H1 (cell line): ENCODE data around the gene SND1. TPM values are rescaled to one million over a fixed set of nuclear protein-coding genes. Genes with fewer than 3 reads are reported as not detected.

Experiments
- CTCF ChIA-PET: fragments of 300-600 bp; sonication (Branson Sonifier 250); formaldehyde crosslinking; loops from one replicate; lab custom pipeline; 2021; ENCODE audit not compliant: partially characterized antibody; lab: Charles Lee
- POLR2A ChIA-PET: fragments of 300-600 bp; sonication (Branson Sonifier 250); formaldehyde crosslinking; loops from one replicate; lab custom pipeline; 2021; ENCODE audit warnings: inconsistent platforms; ENCODE audit not compliant: partially characterized antibody; lab: Charles Lee
- DNase-seq, 2 experiments: peaks; one replicate each; pipeline versions ENCODE4 v3.0.0 to v3.0.0-alpha.2; 2010 to 2022; ENCODE audit warnings: low spot score in 2 of 2, low read depth in 1 of 2, mixed read lengths in 1 of 2
- FAIRE-seq: peaks from 2 replicates; lab custom pipeline; 2011; peaks lifted over from hg19 to GRCh38; lab: Jason Lieb, UNC
- H2AFZ ChIP-seq: 2 replicates; pipeline ENCODE4 v1.8.1; 2012; ENCODE audit warnings: low read length, inconsistent platforms
- H2AK5ac ChIP-seq: 2 replicates; pipeline ENCODE4 v1.6.1; 2013; ENCODE audit warnings: low read depth, low read length
- H2BK120ac ChIP-seq: replicated peaks from 2 replicates; pipeline ENCODE3; 2013; ENCODE audit warnings: low read depth, low read length, inconsistent platforms
- H2BK12ac ChIP-seq: 2 replicates; pipeline ENCODE4 v1.6.1; 2013; ENCODE audit warnings: low read depth, low read length
- H2BK15ac ChIP-seq: 2 replicates; pipeline ENCODE4 v1.6.1; 2013; ENCODE audit warnings: low read length
- H2BK20ac ChIP-seq: 2 replicates; pipeline ENCODE4 v1.6.1; 2013; ENCODE audit warnings: low read length
- H2BK5ac ChIP-seq: 2 replicates; pipeline ENCODE4 v1.6.1; 2013; ENCODE audit warnings: low read depth, low read length
- H3K14ac ChIP-seq: 2 replicates; pipeline ENCODE4 v1.6.1; 2013; ENCODE audit warnings: inconsistent platforms; ENCODE audit not compliant: insufficient read length
- H3K18ac ChIP-seq: 2 replicates; pipeline ENCODE4 v1.6.1; 2013; ENCODE audit warnings: low read length; ENCODE audit errors: extremely low read depth
- H3K23ac ChIP-seq: 2 replicates; pipeline ENCODE4 v1.6.1; 2013; ENCODE audit warnings: inconsistent platforms; ENCODE audit not compliant: insufficient read length
- H3K23me2 ChIP-seq: 2 replicates; pipeline ENCODE4 v1.6.1; 2013; ENCODE audit warnings: low read depth, low read length
- H3K27ac ChIP-seq: 2 replicates; pipeline ENCODE4 v1.6.1; 2011; ENCODE audit warnings: low read depth, low read length, inconsistent platforms
- H3K27me3 ChIP-seq, 4 experiments: replicated peaks in 1 of 4; 1 replicate in 1 of 4; 2 replicates in 3 of 4; pipeline versions ENCODE4 v1.6.1 to v1.8.1; 2011 to 2013; ENCODE audit warnings: low read length in 3 of 4, mild to moderate bottlenecking in 3 of 4, inconsistent platforms in 2 of 4, mixed read lengths in 2 of 4, moderate library complexity in 1 of 4; ENCODE audit not compliant: control insufficient read depth in 3 of 4, insufficient read depth in 3 of 4; ENCODE audit errors: extremely low read depth in 1 of 4
- H3K36me3 ChIP-seq, 4 experiments: 2 replicates each; pipeline versions ENCODE4 v1.6.1 to v1.8.1; 2011 to 2013; ENCODE audit warnings: mild to moderate bottlenecking in 4 of 4, low read length in 3 of 4, moderate library complexity in 2 of 4, control low read depth in 1 of 4, inconsistent platforms in 1 of 4; ENCODE audit not compliant: insufficient read depth in 4 of 4, control insufficient read depth in 2 of 4
- H3K4ac ChIP-seq: replicated peaks from 2 replicates; pipeline ENCODE3; 2013; ENCODE audit warnings: low read length, low read depth, mixed read lengths, inconsistent platforms; ENCODE audit not compliant: insufficient read length
- H3K4me1 ChIP-seq, 4 experiments: replicated peaks in 1 of 4; 1 replicate in 1 of 4; 2 replicates in 3 of 4; pipeline versions ENCODE4 v1.6.1 to v1.8.1; 2011 to 2013; ENCODE audit warnings: low read length in 3 of 4, inconsistent platforms in 2 of 4, mixed read lengths in 1 of 4; ENCODE audit not compliant: insufficient read depth in 4 of 4, control insufficient read depth in 3 of 4
- H3K4me2 ChIP-seq, 2 experiments: 2 replicates each; pipeline versions ENCODE4 v1.6.1 to v1.8.1; 2011 to 2013; ENCODE audit warnings: low read depth in 2 of 2, low read length in 2 of 2, control low read depth in 1 of 2, inconsistent platforms in 1 of 2, mild to moderate bottlenecking in 1 of 2; ENCODE audit not compliant: insufficient read depth in 1 of 2
- H3K4me3 ChIP-seq, 4 experiments: fragments of 200-600, 300-600 bp in 1 of 4; sonication (generic), shearing (Covaris generic), sonication (Bioruptor Twin) in 1 of 4; 2 replicates each; pipeline versions ENCODE4 v1.5.1 to v1.8.1; 2011 to 2016; ENCODE audit warnings: low read length in 4 of 4, low read depth in 3 of 4, control low read depth in 2 of 4, inconsistent platforms in 2 of 4, mild to moderate bottlenecking in 2 of 4, mixed read lengths in 1 of 4, moderate library complexity in 1 of 4; ENCODE audit not compliant: insufficient read depth in 2 of 4; ENCODE audit errors: extremely low read depth in 1 of 4
- H3K56ac ChIP-seq: replicated peaks from 2 replicates; pipeline ENCODE3; 2013; ENCODE audit warnings: low read depth, mild to moderate bottlenecking, mixed read lengths, low read length, inconsistent platforms; ENCODE audit not compliant: insufficient read length
- H3K79me1 ChIP-seq: 2 replicates; pipeline ENCODE4 v1.6.1; 2013; ENCODE audit warnings: low read depth, low read length, control low read depth
- H3K79me2 ChIP-seq, 2 experiments: 2 replicates each; pipeline versions ENCODE4 v1.6.1 to v1.8.1; 2012 to 2013; ENCODE audit warnings: low read length in 2 of 2, mild to moderate bottlenecking in 2 of 2, inconsistent platforms in 1 of 2; ENCODE audit not compliant: insufficient read depth in 2 of 2, control insufficient read depth in 1 of 2
- H3K9ac ChIP-seq, 4 experiments: replicated peaks in 1 of 4; 1 replicate in 1 of 4; 2 replicates in 3 of 4; pipeline versions ENCODE4 v1.6.1 to v1.8.1; 2011 to 2013; ENCODE audit warnings: low read depth in 3 of 4, low read length in 3 of 4, control low read depth in 2 of 4, mild to moderate bottlenecking in 2 of 4, moderate library complexity in 2 of 4, inconsistent platforms in 1 of 4; ENCODE audit errors: extremely low read depth in 1 of 4
- H3K9me3 ChIP-seq, 2 experiments: 2 replicates each; pipeline versions ENCODE4 v1.6.1 to v1.8.1; 2012 to 2013; ENCODE audit warnings: mild to moderate bottlenecking in 2 of 2, moderate library complexity in 2 of 2, control low read depth in 1 of 2, inconsistent platforms in 1 of 2, low read depth in 1 of 2, low read length in 1 of 2, mixed read lengths in 1 of 2; ENCODE audit not compliant: insufficient read depth in 2 of 2
- H4K20me1 ChIP-seq, 2 experiments: replicated peaks in 1 of 2; 2 replicates each; pipeline versions ENCODE3 to v1.8.1; 2011 to 2013; ENCODE audit warnings: inconsistent platforms in 2 of 2, low read length in 2 of 2, mild to moderate bottlenecking in 1 of 2; ENCODE audit not compliant: insufficient read depth in 2 of 2, control insufficient read depth in 1 of 2
- H4K5ac ChIP-seq: 2 replicates; pipeline ENCODE4 v1.6.1; 2013; ENCODE audit warnings: low read length, low read depth, mixed read lengths, inconsistent platforms; ENCODE audit not compliant: insufficient read length
- H4K8ac ChIP-seq: 2 replicates; pipeline ENCODE4 v1.8.0; 2013; ENCODE audit warnings: mild to moderate bottlenecking, moderate library complexity, low read length, inconsistent platforms; ENCODE audit not compliant: insufficient read depth; ENCODE audit errors: extremely low read depth
- H4K91ac ChIP-seq: replicated peaks from 2 replicates; pipeline ENCODE3; 2013; ENCODE audit warnings: low read length, mixed read lengths, inconsistent platforms; ENCODE audit not compliant: insufficient read length
- ASH2L ChIP-seq: fragments of 200-600, 300-600 bp; sonication (generic); IDR thresholded peaks from one replicate; pipeline ENCODE4 v1.7.1; 2017; ENCODE audit warnings: low read length
- BRCA1 ChIP-seq: IDR thresholded peaks from 2 replicates; pipeline ENCODE4 v1.6.1; 2012; ENCODE audit warnings: low read depth, low read length, improper control_type of control experiment
- SUZ12 ChIP-seq: fragments of 200-600 bp; sonication (generic); IDR thresholded peaks from 2 replicates; pipeline ENCODE4 v1.6.1; 2012; ENCODE audit warnings: mild to moderate bottlenecking, inconsistent platforms, low read length, moderate library complexity, mixed read lengths
- TAF1 ChIP-seq: IDR thresholded peaks from 2 replicates; pipeline ENCODE4 v1.6.1; 2011; ENCODE audit warnings: mild to moderate bottlenecking, low read depth, low read length
- WGBS, 2 experiments: shearing (Covaris generic) in 1 of 2; methylation state at CpG; one replicate each; pipeline versions ENCODE4 v1.1.6 to v1.1.7; 2013 to 2015; ENCODE audit warnings: low lambda C conversion rate in 2 of 2, mixed read lengths in 2 of 2, inconsistent platforms in 1 of 2, low coverage in 1 of 2, missing lambda C conversion rate in 1 of 2; ENCODE audit not compliant: insufficient replicate concordance in 2 of 2, insufficient coverage in 1 of 2, insufficient read length in 1 of 2; ENCODE audit errors: extremely low coverage in 1 of 2, missing lambda C conversion rate in 1 of 2; 5-methylcytosine and 5-hydroxymethylcytosine counted together
- polyA plus RNA-seq, 7 experiments: library from polyadenylated mRNA; depleted of rRNA in 3 of 7; stranded (reverse) in 5 of 7; unstranded in 2 of 7; fragments of >200 nt in 5 of 7; fragments of 200-250 nt in 2 of 7; gene quantifications; 1 replicate in 5 of 7; 2 replicates in 1 of 7; 4 replicates in 1 of 7; pipeline versions ENCODE4 v1.2.1 to v1.2.3, GENCODE V29; 2011 to 2013; ENCODE audit warnings: missing spikeins in 2 of 7, mixed read lengths in 2 of 7
- total RNA-seq: library from RNA; stranded (reverse); fragmentation: NEBNext Ultra II Directional; extraction: Animal tissue kit (Norgen Biotek cat#: 25700); gene quantifications from 2 replicates; pipeline ENCODE4 v1.2.1, GENCODE V29; 2021

SND1 gene
- total and polyA plus RNA-seq, 2 of the 8 experiments (the other 6 are each of a cell fraction or from before 2014, with no cell fraction given) = 122 to 290 TPM

DNA sequence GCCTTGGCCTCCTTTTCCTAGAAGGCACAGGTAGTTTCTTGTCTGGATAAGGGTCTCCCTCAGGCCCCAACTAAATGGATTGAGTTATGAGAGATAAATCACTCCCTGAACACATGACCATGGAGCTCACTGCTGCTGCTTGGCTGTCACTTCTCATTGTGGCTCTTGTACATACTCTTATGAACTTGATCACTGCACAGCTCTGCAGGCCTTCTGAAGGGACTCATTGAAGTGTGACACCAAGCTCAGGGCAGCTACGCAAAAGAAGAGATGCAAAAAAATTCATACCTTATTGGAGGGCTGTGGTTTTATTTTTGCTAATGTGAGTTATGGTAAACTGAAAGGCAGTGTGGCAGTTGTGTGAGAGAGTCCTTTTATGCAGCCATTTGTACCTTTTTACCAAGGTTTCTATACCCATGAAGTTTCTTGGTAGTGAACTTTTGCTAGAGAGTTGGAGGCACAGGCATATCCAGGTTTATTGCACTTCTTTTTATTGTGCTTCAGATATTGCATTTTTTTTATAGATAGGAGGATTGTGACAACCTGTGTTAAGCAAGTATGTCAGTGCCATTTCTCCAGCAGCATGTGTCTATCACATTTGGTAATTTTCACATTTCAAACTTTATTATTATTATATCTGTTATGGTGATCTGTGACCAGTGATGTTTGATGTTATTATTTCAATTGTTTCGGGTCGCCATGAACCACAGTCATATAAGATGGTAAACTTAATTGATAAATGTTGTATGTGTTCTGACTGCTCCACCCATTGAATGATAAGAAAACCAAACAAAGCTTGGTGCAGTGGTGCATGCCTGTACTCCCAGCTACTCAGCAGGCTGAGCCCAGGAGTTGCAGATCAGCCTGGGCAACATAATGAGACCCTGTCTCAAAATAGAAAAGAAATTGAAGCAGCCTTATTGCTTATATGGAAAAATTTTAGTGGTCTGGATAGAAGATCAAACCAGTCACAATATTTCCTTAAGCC, 278.6 kb downstream of the SND1 start:
- Histone ChIP-seq H2AK5ac (no peak overlapping the region), H2BK120ac (no peak overlapping the region), H3K9me3 (no peaks in the 10 kb centered on the region), H4K5ac (no peak overlapping the region), H2BK15ac (no peak overlapping the region), H3K9ac (no peak overlapping the region), H2BK12ac (no peak overlapping the region), H3K23me2 (no peaks in the 10 kb centered on the region), H3K27me3 (no peaks in the 10 kb centered on the region), H4K8ac (no peak overlapping the region), H3K4me2 (no peak overlapping the region), H3K4me1 (peaks cover 2 to 9% (median 4%) of the 10 kb centered on the region in 4 experiments; a peak in 5 of 7 replicates), H4K91ac (no peak overlapping the region), H2BK20ac (no peak overlapping the region), H3K4me3 (no peak overlapping the region), H3K56ac (no peak overlapping the region), H2AFZ (no peak overlapping the region), H3K79me1 (peaks cover 3% of the 10 kb centered on the region; the same call in 1 of the 2 replicates), H3K27ac (no peak overlapping the region), H3K18ac (no peak overlapping the region), H3K4ac (no peak overlapping the region), H2BK5ac (no peak overlapping the region), H3K14ac (no peak overlapping the region), H3K36me3 (peaks cover 2 to 27% (median 12%) of the 10 kb centered on the region in 4 experiments; a peak in 7 of 8 replicates), H4K20me1 (peaks cover 0 to 4% of the 10 kb centered on the region in 2 experiments), H3K23ac (no peak overlapping the region), H3K79me2 (peaks cover 0 to 15% of the 10 kb centered on the region in 2 experiments; a peak in 2 of 4 replicates)
- ChIA-PET CTCF (interaction anchor here (0.9 to 1.2 kb wide), 3 partner anchors 14 to 278 kb away, joined by 3 to 5 read pairs (median 4); no protein-coding TSS in a partner anchor), POLR2A (interaction anchor here (0.8 kb wide), 1 partner anchor 13 kb away, joined by 3 read pairs; no protein-coding TSS in a partner anchor)
- WGBS, 2 experiments = 95% methylated on average over 3 of the region's 3 CpGs; no CpG with 5 or more reads in 1 of the 2 experiments
- no peak for DNase-seq
- TF ChIP-seq SUZ12 (no peak), ASH2L (no peak), BRCA1 (no peak), TAF1 (no peak)
- no peak for FAIRE-seq
